GM12878 (cell line): Measurements from ENCODE around the gene PFN2. TPM values are rescaled to one million over a fixed set of nuclear protein-coding genes. Genes with fewer than 3 reads are reported as not detected.
A peak's percentile ranks its signal among the peaks of the same experiment; 100 is the strongest.

ENCODE experiments used
- BMI1 ChIP-seq: fragments of 450-650 bp; IDR thresholded peaks from 2 replicates; pipeline ENCODE4 v1.6.1; 2016; ENCODE audit warnings: mild to moderate bottlenecking, moderate library complexity, borderline replicate concordance
- CEBPZ ChIP-seq: fragments of 150-350 bp; IDR thresholded peaks from 2 replicates; pipeline ENCODE4 v1.6.1; 2016; ENCODE audit warnings: low read depth, low read length
- CHD2 ChIP-seq: IDR thresholded peaks from 2 replicates; pipeline ENCODE4 v1.6.1; 2011; ENCODE audit warnings: low read depth, low read length, improper control_type of control experiment, borderline replicate concordance
- CHD4 ChIP-seq: fragments of 200-600 bp; sonication (generic); IDR thresholded peaks from 2 replicates; pipeline ENCODE4 v1.6.1; 2016; ENCODE audit warnings: mild to moderate bottlenecking
- EP300 ChIP-seq, 2 experiments: fragments of 150-350 bp in 1 of 2; IDR thresholded peaks; 2 replicates each; pipeline ENCODE4 v1.6.1; 2011 to 2012; ENCODE audit warnings: low read depth in 2 of 2, low read length in 2 of 2, borderline replicate concordance in 1 of 2, improper control_type of control experiment in 1 of 2, inconsistent platforms in 1 of 2; ENCODE audit not compliant: control insufficient read depth in 1 of 2
- ETV6 ChIP-seq, 2 experiments: fragments of 450-650 bp in 1 of 2; IDR thresholded peaks in 1 of 2; conservative IDR thresholded peaks in 1 of 2; 2 replicates each; pipeline ENCODE4 v1.6.1; 2014; ENCODE audit warnings: antibody characterized with exemption in 1 of 2, borderline replicate concordance in 1 of 2, low read depth in 1 of 2, mild to moderate bottlenecking in 1 of 2, moderate library complexity in 1 of 2
- HDAC2 ChIP-seq: fragments of 200-600 bp; sonication (generic); IDR thresholded peaks from 2 replicates; pipeline ENCODE4 v1.6.1; 2017
- IKZF1 ChIP-seq: fragments of 450-650 bp; conservative IDR thresholded peaks from 2 replicates; pipeline ENCODE4 v1.6.1; 2017; ENCODE audit warnings: antibody characterized with exemption, mild to moderate bottlenecking
- IRF5 ChIP-seq: fragments of 450-650 bp; IDR thresholded peaks from 2 replicates; pipeline ENCODE4 v1.6.1; 2017; ENCODE audit warnings: borderline replicate concordance
- JUND ChIP-seq: IDR thresholded peaks from 2 replicates; pipeline ENCODE4 v1.6.1; 2012; ENCODE audit warnings: low read depth, mild to moderate bottlenecking, low read length, improper control_type of control experiment, moderate library complexity
- KDM1A ChIP-seq: fragments of 200-600 bp; sonication (generic); IDR thresholded peaks from 2 replicates; pipeline ENCODE4 v1.6.1; 2016; ENCODE audit warnings: borderline replicate concordance
- LARP7 ChIP-seq: fragments of 450-650 bp; IDR thresholded peaks from 2 replicates; pipeline ENCODE4 v1.6.1; 2017; ENCODE audit warnings: mild to moderate bottlenecking
- MYC ChIP-seq: IDR thresholded peaks from 2 replicates; pipeline ENCODE4 v1.6.1; 2011; ENCODE audit warnings: mild to moderate bottlenecking, low read length, moderate library complexity, inconsistent platforms; ENCODE audit not compliant: insufficient read depth, insufficient replicate concordance, insufficient read length, severe bottlenecking
- NKRF ChIP-seq: fragments of 450-650 bp; conservative IDR thresholded peaks from 2 replicates; pipeline ENCODE4 v1.6.1; 2017; ENCODE audit warnings: mild to moderate bottlenecking, moderate library complexity
- NRF1 ChIP-seq: conservative IDR thresholded peaks from 2 replicates; pipeline ENCODE4 v1.6.1; 2011; ENCODE audit warnings: mild to moderate bottlenecking, low read depth, low read length, improper control_type of control experiment
- PML ChIP-seq: IDR thresholded peaks from 2 replicates; pipeline ENCODE4 v1.6.1; 2012; ENCODE audit warnings: low read length, inconsistent platforms
- POLR2AphosphoS2 ChIP-seq: IDR thresholded peaks from 2 replicates; pipeline ENCODE4 v1.6.1; 2011; ENCODE audit warnings: low read depth, mild to moderate bottlenecking, low read length, improper control_type of control experiment, moderate library complexity
- RAD51 ChIP-seq: fragments of 450-650 bp; IDR thresholded peaks from 2 replicates; pipeline ENCODE4 v1.6.1; 2016; ENCODE audit warnings: moderate library complexity, mild to moderate bottlenecking, inconsistent platforms
- SMARCA5 ChIP-seq: fragments of 450-650 bp; IDR thresholded peaks from 2 replicates; pipeline ENCODE4 v1.6.1; 2017; ENCODE audit warnings: mild to moderate bottlenecking
- STAT1 ChIP-seq: fragments of 450-650 bp; conservative IDR thresholded peaks from 2 replicates; pipeline ENCODE4 v1.6.1; 2014; ENCODE audit warnings: antibody characterized with exemption, mild to moderate bottlenecking
- SUPT20H ChIP-seq: IDR thresholded peaks from 2 replicates; pipeline ENCODE4 v1.6.1; 2011; ENCODE audit warnings: low read depth, mild to moderate bottlenecking, low read length, moderate library complexity, borderline replicate concordance; ENCODE audit not compliant: control insufficient read depth
- TBL1XR1 ChIP-seq: IDR thresholded peaks from 2 replicates; pipeline ENCODE4 v1.6.1; 2012; ENCODE audit warnings: low read depth, low read length, improper control_type of control experiment
- TCF7 ChIP-seq: IDR thresholded peaks from 2 replicates; pipeline ENCODE4 v1.6.1; 2014; ENCODE audit warnings: antibody characterized with exemption, borderline replicate concordance
- YY1 ChIP-seq: IDR thresholded peaks from 2 replicates; pipeline ENCODE4 v1.6.1; 2011; ENCODE audit warnings: low read depth, mild to moderate bottlenecking, low read length
- ZNF217 ChIP-seq: fragments of 450-650 bp; IDR thresholded peaks from 2 replicates; pipeline ENCODE4 v1.6.1; 2017; ENCODE audit warnings: antibody characterized with exemption, mild to moderate bottlenecking
- ZZZ3 ChIP-seq: IDR thresholded peaks from 2 replicates; pipeline ENCODE4 v1.6.1; 2011; ENCODE audit warnings: low read depth; ENCODE audit not compliant: control insufficient read depth, insufficient read length
- polyA plus RNA-seq, 11 experiments: library from polyadenylated mRNA; depleted of rRNA in 4 of 11; unstranded in 6 of 11; stranded (reverse) in 5 of 11; fragments of >200 nt; fragmentation: Nextera tagmentation in 4 of 11; fragmentation: Illumina TruSeq in 1 of 11; extraction: Ambion mirVana in 4 of 11; extraction: Trizol in 1 of 11; gene quantifications; 1 replicate in 1 of 11; 2 replicates in 10 of 11; pipeline versions ENCODE4 v1.2.1 to v1.2.3, GENCODE V29; 2011 to 2016; ENCODE audit warnings: inconsistent platforms in 2 of 11, missing spikeins in 2 of 11, low read depth in 1 of 11
- total RNA-seq, 4 experiments: library from RNA; depleted of rRNA in 3 of 4; stranded (reverse); fragments of >200 nt in 3 of 4; fragmentation: Illumina TruSeq in 1 of 4; extraction: Trizol in 1 of 4; gene quantifications; 2 replicates each; pipeline versions ENCODE4 v1.2.1 to v1.2.3, GENCODE V29; 2013 to 2021

PFN2 gene
- total and polyA plus RNA-seq, 10 of the 15 experiments (the other 5 are each of a cell fraction or from before 2014, with no cell fraction given) = 3.1 to 78.9 (median 5.3) TPM

- TF ChIP-seq CEBPZ (no peak), JUND (no peak), SMARCA5 (peak; percentile 31; the same call in 1 of the 2 replicates), RAD51 (no peak), POLR2AphosphoS2 (no peak), LARP7 (peak; percentile 51), STAT1 (no peak), NKRF (peak; percentile 44; the same call in 1 of the 2 replicates), SUPT20H (no peak), IKZF1 (peak; percentile 68), HDAC2 (no peak), TBL1XR1 (no peak), TCF7 (no peak), IRF5 (no peak), ZZZ3 (no peak), KDM1A (no peak), CHD2 (peak; percentile 50), PML (no peak), BMI1 (no peak), YY1 (peak; percentile 92), ZNF217 (0 out of 2 replicates have a peak, but pooled peaks have one; percentile 23), CHD4 (no peak), NRF1 (no peak), EP300 (IDR thresholded peaks at IDR 0.05; ENCODE audit: borderline replicate concordance in 1 of 2, control insufficient read depth in 1 of 2, low read depth in 2 of 2, low read length in 2 of 2) (no peak), MYC (no peak), ETV6 (conservative IDR thresholded peaks at IDR 0.05 in 1 of 2, IDR thresholded peaks at IDR 0.05 in 1 of 2; ENCODE audit: borderline replicate concordance in 1 of 2, low read depth in 1 of 2) (no peak)
These were observed at the start of gene PFN2 (continued) for GRCh38 chr3:149970716-149971402.
